Measurements from ENCODE around the gene GTF2I. TPM values are rescaled to one million over a fixed set of nuclear protein-coding genes. Genes with fewer than 3 reads are reported as not detected.
"Not testable (repeated sequence)": the region's sequence is repeated elsewhere in the genome, so short reads cannot be mapped to it uniquely, and the experiment has no call there.

The GTF2I gene
- total and polyA plus RNA-seq, 2 donors (not counting 3 experiments of a cell fraction or from before 2014, with no cell fraction given) = 47.6 to 242 TPM

GRCh38 chr7:74661836-74662794 lies 4.6 kb downstream of the GTF2I start:
- H3K4me3 ChIP-seq (replicated peaks in 1 of 3; ENCODE audit: insufficient read depth in 1 of 3, low read depth in 1 of 3, low read length in 3 of 3); intact Hi-C loops (cut with micrococcal nuclease); BruUV-seq (replicated peaks); FAIRE-seq; H3K27ac ChIP-seq (ENCODE audit: insufficient read depth, low read depth, low read length); H3K9ac ChIP-seq (replicated peaks; ENCODE audit: extremely low read depth, insufficient read depth, low read length); H4K20me1 ChIP-seq (replicated peaks; ENCODE audit: control insufficient read depth, extremely low read depth, insufficient read depth, low read length); H3K27me3 ChIP-seq (ENCODE audit: control insufficient read depth in 2 of 2, insufficient read depth in 2 of 2, low read length in 2 of 2); H3K36me3 ChIP-seq (ENCODE audit: control insufficient read depth in 2 of 2, extremely low read depth in 1 of 2, insufficient read depth in 2 of 2, low read length in 2 of 2); H3K9me3 ChIP-seq (replicated peaks; ENCODE audit: control insufficient read depth, insufficient read depth, low read length); dilution Hi-C loops (cut with MboI; ENCODE audit: extremely low pct_ligation_motif_present, low sequenced_read_pairs); H2AFZ ChIP-seq (ENCODE audit: low read depth, low read length); DNase-seq (ENCODE audit: low read depth, low spot score); H3K4me2 ChIP-seq (ENCODE audit: insufficient read depth, low read length); H3K9me1 ChIP-seq (replicated peaks; ENCODE audit: control insufficient read depth, extremely low read depth, insufficient read depth, low read length): not testable (repeated sequence)
- CTCF ChIA-PET = interaction anchor here (1.0 to 2.1 kb wide), 3 partner anchors 11 to 93 kb away, joined by 3 to 8 read pairs (median 3); no protein-coding TSS in a partner anchor
- Histone ChIP-seq H3K79me2 (ENCODE audit: control insufficient read depth, insufficient read depth, low read length) (peaks cover 86% of the 10 kb centered on the region), H3K4me1 (ENCODE audit: control insufficient read depth, extremely low read depth, insufficient read depth, low read length) (peaks cover 28% of the 10 kb centered on the region)
- POLR2A ChIA-PET = interaction anchor here (0.7 kb wide), 1 partner anchor 330 kb away, joined by 7 read pairs; no protein-coding TSS in a partner anchor

- no peaks in the 10 kb centered on the region for H3K9me3 ChIP-seq (replicated peaks; ENCODE audit: control insufficient read depth, insufficient read depth, low read length)
- intact Hi-C loops (cut with micrococcal nuclease) (no loop called here), dilution Hi-C loops (cut with MboI; ENCODE audit: extremely low pct_ligation_motif_present, low sequenced_read_pairs) (no loop called here)
- H3K27ac ChIP-seq (ENCODE audit: insufficient read depth, low read depth, low read length) = no peak overlapping the region
- no peaks in the 10 kb centered on the region for H3K9me1 ChIP-seq (replicated peaks; ENCODE audit: control insufficient read depth, extremely low read depth, insufficient read depth, low read length)
- DNase-seq (ENCODE audit: low read depth, low spot score) = no peak
- H3K79me2 ChIP-seq (ENCODE audit: control insufficient read depth, insufficient read depth, low read length) = peaks cover 96% of the 10 kb centered on the region
- ChIA-PET CTCF (interaction anchor here (1.5 kb wide), 1 partner anchor 35 kb away, joined by 3 read pairs; no protein-coding TSS in a partner anchor), POLR2A (no interaction called here)
- peaks cover 12% of the 10 kb centered on the region for H3K4me1 ChIP-seq (ENCODE audit: control insufficient read depth, extremely low read depth, insufficient read depth, low read length)
- no peak overlapping the region for H3K9ac ChIP-seq (replicated peaks; ENCODE audit: extremely low read depth, insufficient read depth, low read length)
- no TSS peak for BruUV-seq (replicated peaks)
- no peaks in the 10 kb centered on the region for H3K27me3 ChIP-seq (ENCODE audit: control insufficient read depth in 2 of 2, insufficient read depth in 2 of 2, low read length in 2 of 2)
- FAIRE-seq = no peak
- H3K4me3 ChIP-seq (replicated peaks in 1 of 3; ENCODE audit: insufficient read depth in 1 of 3, low read depth in 1 of 3, low read length in 3 of 3) = no peak overlapping the region
- peaks cover 5% of the 10 kb centered on the region for H4K20me1 ChIP-seq (replicated peaks; ENCODE audit: control insufficient read depth, extremely low read depth, insufficient read depth, low read length)
- no peak for TF ChIP-seq MAX (IDR thresholded peaks at IDR 0.05; ENCODE audit: insufficient read depth, insufficient read length)
- no peak for TF ChIP-seq POLR2A (IDR thresholded peaks at IDR 0.05; ENCODE audit: low read depth, low read length)
- TF ChIP-seq CTCF (IDR thresholded peaks at IDR 0.05; ENCODE audit: extremely low read depth in 1 of 2, insufficient read depth in 1 of 2, low read depth in 1 of 2, low read length in 2 of 2) = no peak
- no peak for TF ChIP-seq POLR2AphosphoS5 (IDR thresholded peaks at IDR 0.05; ENCODE audit: insufficient read depth, low read depth, low read length)
- TF ChIP-seq GATA2 (IDR thresholded peaks at IDR 0.05; ENCODE audit: insufficient read depth, insufficient read length, low read depth, low read length) = no peak
- TF ChIP-seq EZH2 (IDR thresholded peaks at IDR 0.05; ENCODE audit: borderline replicate concordance, low read depth, low read length, severe bottlenecking) = no peak
- TF ChIP-seq MYC (IDR thresholded peaks at IDR 0.05; ENCODE audit: low read depth, low read length) = no peak
- TF ChIP-seq JUN (IDR thresholded peaks at IDR 0.05; ENCODE audit: borderline replicate concordance, insufficient read depth, insufficient read length, low read depth) = no peak
- TF ChIP-seq FOS (IDR thresholded peaks at IDR 0.05; ENCODE audit: borderline replicate concordance, insufficient read depth, low read length) = no peak
- H3K36me3 ChIP-seq (ENCODE audit: control insufficient read depth in 2 of 2, extremely low read depth in 1 of 2, insufficient read depth in 2 of 2, low read length in 2 of 2) = peaks cover 2 to 5% of the 10 kb centered on the region in 2 experiments
- H3K4me2 ChIP-seq (ENCODE audit: insufficient read depth, low read length) = no peak overlapping the region
- no peak overlapping the region for H2AFZ ChIP-seq (ENCODE audit: low read depth, low read length)
Measured at GRCh38 chr7:74665296-74665938, 7.9 kb downstream of the GTF2I start.

All from endothelial cell of umbilical vein (primary cell).